AG04449 (cell line): ENCODE measurements around the gene BAZ1B.

Experiments used
- CTCF ChIA-PET: fragments of 350-600 bp; formaldehyde crosslinking; extraction: SDS; loops from one replicate; lab custom pipeline; 2021; ENCODE audit warnings: antibody characterized with exemption; lab: Yijun Ruan, JAX
- POLR2A ChIA-PET: fragments of 400-600, 350-600 bp; formaldehyde crosslinking; extraction: SDS; loops from one replicate; lab custom pipeline; 2020; ENCODE audit warnings: antibody characterized with exemption, inconsistent platforms; lab: Yijun Ruan, JAX
- DNase-seq: peaks from one replicate; pipeline ENCODE4 v3.0.0-alpha.2; 2010; ENCODE audit warnings: low read depth, low spot score
- H3K4me3 ChIP-seq: 2 replicates; pipeline ENCODE4 v1.5.1; 2011; ENCODE audit warnings: low read depth, mild to moderate bottlenecking, control low read depth, low read length
- CTCF ChIP-seq: IDR thresholded peaks from one replicate; pipeline ENCODE4 v1.5.1; 2011; ENCODE audit warnings: mild to moderate bottlenecking, moderate library complexity, low read length, control low read depth, inconsistent platforms; ENCODE audit not compliant: insufficient read depth; ENCODE audit errors: missing control alignments

The BAZ1B gene

GRCh38 chr7:73520673-73521635 is 1.1 kb downstream of the BAZ1B start:
- ChIA-PET CTCF (interaction anchor here (0.6 to 1.3 kb wide), 6 partner anchors 9 to 215 kb away, joined by 3 to 4 read pairs (median 3); no protein-coding TSS in a partner anchor), POLR2A (no interaction called here)
- DNase-seq, result no peak
- peak overlapping the region; percentile 76 for H3K4me3 ChIP-seq
- no peak for TF ChIP-seq CTCF

- no peak for DNase-seq
- no peak for TF ChIP-seq CTCF
- ChIA-PET POLR2A (no interaction called here), CTCF (interaction anchor here (0.6 to 1.8 kb wide), 5 partner anchors 8 to 216 kb away, joined by 3 to 5 read pairs (median 3); no protein-coding TSS in a partner anchor)
- H3K4me3 ChIP-seq, result peak overlapping the region; percentile 76
Observed at GRCh38 chr7:73519867-73520672, 2.0 kb downstream of the BAZ1B start.

- no peak for DNase-seq
- POLR2A ChIA-PET, result no interaction called here
- CTCF ChIA-PET, result interaction anchor here (0.9 to 1.8 kb wide), 4 partner anchors 31 to 210 kb away, joined by 3 to 5 read pairs (median 4); no protein-coding TSS in a partner anchor
- no peak overlapping the region for H3K4me3 ChIP-seq
- no peak for TF ChIP-seq CTCF
Observed at GRCh38 chr7:73518470-73518869, 3.6 kb downstream of the BAZ1B start.

- no peak for TF ChIP-seq CTCF
- DNase-seq, result no peak
- H3K4me3 ChIP-seq, result no peak overlapping the region
- POLR2A ChIA-PET, result no interaction called here
- CTCF ChIA-PET, result interaction anchor here (0.8 kb wide), 1 partner anchor 11 kb away, joined by 5 read pairs; no protein-coding TSS in a partner anchor
Observed at GRCh38 chr7:73517241-73517995, 4.7 kb downstream of the BAZ1B start.

GRCh38 chr7:73515178-73515577 is 6.9 kb downstream of the BAZ1B start:
- CTCF ChIA-PET, result interaction anchor here (1.0 to 1.6 kb wide), 2 partner anchors 63 to 172 kb away, joined by 3 to 4 read pairs; no protein-coding TSS in a partner anchor

More at GRCh38 chr7:73515178-73515577, 6.9 kb downstream of the BAZ1B start:
- no peak for TF ChIP-seq CTCF
- H3K4me3 ChIP-seq, result no peak overlapping the region
- no peak for DNase-seq
- POLR2A ChIA-PET, result no interaction called here
